Nephron progenitor cell (in vitro differentiated cells): ENCODE results near the gene TMEM167A.

ENCODE experiments used
- DNase-seq: peaks from one replicate; pipeline ENCODE4 v3.0.0; 2021
- H3K27ac Mint-ChIP-seq: 2 replicates; pipeline ENCODE4 v1.8.0; 2021; ENCODE audit warnings: mild to moderate bottlenecking, moderate library complexity, mixed read lengths
- H3K27me3 Mint-ChIP-seq: 2 replicates; pipeline ENCODE4 v1.8.0; 2021; ENCODE audit warnings: mild to moderate bottlenecking, low read depth, mixed read lengths; ENCODE audit not compliant: poor library complexity
- H3K36me3 Mint-ChIP-seq: 2 replicates; pipeline ENCODE4 v1.8.0; 2021; ENCODE audit warnings: low read depth, mixed read lengths
- H3K4me1 Mint-ChIP-seq: 2 replicates; pipeline ENCODE4 v1.8.0; 2021; ENCODE audit warnings: mixed read lengths
- H3K4me3 Mint-ChIP-seq: 2 replicates; pipeline ENCODE4 v1.8.0; 2021; ENCODE audit warnings: mild to moderate bottlenecking, moderate library complexity, mixed read lengths
- H3K9me3 Mint-ChIP-seq: 2 replicates; pipeline ENCODE4 v1.8.0; 2021; ENCODE audit warnings: mild to moderate bottlenecking, moderate library complexity, mixed read lengths
- CTCF ChIP-seq: fragments of 200-600 bp; sonication (generic); IDR thresholded peaks from 2 replicates; pipeline ENCODE4 v1.5.0; 2021; ENCODE audit warnings: antibody characterized with exemption

Gene TMEM167A

DNA sequence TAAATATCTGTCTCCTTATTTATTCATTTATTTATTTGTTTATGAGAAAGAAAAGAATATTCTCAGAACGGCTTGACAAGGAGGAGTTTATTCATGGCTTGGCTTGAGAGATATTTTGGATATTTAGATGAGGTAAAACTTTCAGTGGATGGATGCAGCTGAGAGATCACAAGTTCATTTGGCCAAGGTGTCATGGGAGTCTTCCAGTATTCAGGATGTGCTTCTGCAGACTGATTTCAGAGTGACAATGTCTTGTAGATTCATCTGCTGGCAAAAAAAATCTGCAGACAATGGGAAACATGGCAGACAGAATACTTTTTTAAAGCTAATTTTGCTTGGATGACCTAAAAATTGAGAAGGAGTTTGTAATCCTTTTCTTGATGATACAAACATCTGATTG, 38.6 kb upstream of the TMEM167A start:
- Mint-ChIP-seq H3K27ac (no peak overlapping the region), H3K36me3 (peaks cover 67% of the 10 kb centered on the region), H3K4me1 (no peaks in the 10 kb centered on the region), H3K9me3 (peaks cover 34% of the 10 kb centered on the region), H3K27me3 (no peaks in the 10 kb centered on the region), H3K4me3 (no peak overlapping the region)
- no peak for DNase-seq
- TF ChIP-seq CTCF, result no peak

GRCh38 chr5:83109380-83109779, 32.2 kb upstream of the TMEM167A start:
- Mint-ChIP-seq H3K27me3 (no peaks in the 10 kb centered on the region), H3K27ac (no peak overlapping the region), H3K4me1 (no peaks in the 10 kb centered on the region), H3K36me3 (peaks cover 30% of the 10 kb centered on the region), H3K9me3 (peaks cover 24% of the 10 kb centered on the region), H3K4me3 (no peak overlapping the region)
- no peak for TF ChIP-seq CTCF
- no peak for DNase-seq

GRCh38 chr5:83107692-83108420, 30.7 kb upstream of the TMEM167A start:
- H3K36me3 Mint-ChIP-seq, result peaks cover 14% of the 10 kb centered on the region
- H3K27me3 Mint-ChIP-seq, result no peaks in the 10 kb centered on the region
- H3K4me3 Mint-ChIP-seq, result no peak overlapping the region
- DNase-seq, result no peak
- H3K9me3 Mint-ChIP-seq, result peaks cover 9% of the 10 kb centered on the region
- no peaks in the 10 kb centered on the region for H3K4me1 Mint-ChIP-seq
- no peak overlapping the region for H3K27ac Mint-ChIP-seq
- no peak for TF ChIP-seq CTCF

- H3K4me3 Mint-ChIP-seq, result no peak overlapping the region
- no peak for TF ChIP-seq CTCF
- no peaks in the 10 kb centered on the region for H3K27me3 Mint-ChIP-seq
- H3K27ac Mint-ChIP-seq, result no peak overlapping the region
- no peak for DNase-seq
- H3K4me1 Mint-ChIP-seq, result peaks cover 24% of the 10 kb centered on the region
- no peaks in the 10 kb centered on the region for H3K36me3 Mint-ChIP-seq
- H3K9me3 Mint-ChIP-seq, result no peaks in the 10 kb centered on the region
These were observed 26.8 kb upstream of the TMEM167A start for GRCh38 chr5:83104021-83104420.

GRCh38 chr5:83102364-83102980, 25.3 kb upstream of the TMEM167A start:
- TF ChIP-seq CTCF, result no peak
- H3K4me1 Mint-ChIP-seq, result peaks cover 40% of the 10 kb centered on the region

DNA sequence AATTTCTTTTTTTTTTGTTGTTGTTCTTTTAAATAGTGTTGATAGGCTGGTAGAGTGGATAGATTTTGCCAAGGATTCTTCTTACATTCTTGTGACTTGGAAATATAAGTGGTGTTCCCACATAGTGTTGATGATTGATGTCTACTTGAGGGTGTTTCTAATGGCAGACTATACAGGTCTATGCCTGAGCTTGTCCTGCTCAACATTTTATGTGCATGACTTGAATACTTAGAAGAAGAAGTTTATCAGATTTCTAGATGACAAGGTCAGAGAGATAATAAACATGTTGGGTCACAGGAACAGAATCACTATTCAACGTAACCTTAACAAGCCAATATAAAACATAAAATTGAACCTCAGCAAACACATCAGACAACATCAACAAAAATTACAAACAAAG, 24.3 kb upstream of the TMEM167A start:
- Mint-ChIP-seq H3K36me3 (no peaks in the 10 kb centered on the region), H3K27ac (no peak overlapping the region), H3K4me3 (no peak overlapping the region), H3K27me3 (no peaks in the 10 kb centered on the region), H3K9me3 (no peaks in the 10 kb centered on the region), H3K4me1 (peaks cover 42% of the 10 kb centered on the region)
- no peak for DNase-seq
- no peak for TF ChIP-seq CTCF

More at GRCh38 chr5:83102364-83102980, 25.3 kb upstream of the TMEM167A start:
- DNase-seq, result no peak
- H3K27me3 Mint-ChIP-seq, result no peaks in the 10 kb centered on the region
- H3K27ac Mint-ChIP-seq, result no peak overlapping the region
- no peaks in the 10 kb centered on the region for H3K9me3 Mint-ChIP-seq
- no peaks in the 10 kb centered on the region for H3K36me3 Mint-ChIP-seq
- H3K4me3 Mint-ChIP-seq, result no peak overlapping the region
